CD14-positive monocyte (primary cell): ENCODE measurements around the gene LYRM7. TPM values are rescaled to one million over a fixed set of nuclear protein-coding genes. Genes with fewer than 3 reads are reported as not detected.
A peak's percentile ranks its signal among the peaks of the same experiment; 100 is the strongest.

Experiments used
- DNase-seq, 3 donors: peaks; one replicate each; pipeline ENCODE4 v3.0.0-alpha.2; 2011 to 2022
- H2AFZ ChIP-seq: 2 replicates; pipeline ENCODE4 v1.6.0; 2012; ENCODE audit warnings: mild to moderate bottlenecking, low read depth, low read length, inconsistent platforms; ENCODE audit not compliant: insufficient read depth, poor library complexity, severe bottlenecking
- H3K27ac ChIP-seq, 2 donors: 1 replicate in 1 of 2; 2 replicates in 1 of 2; pipeline ENCODE4 v1.5.1; 2012 to 2013; ENCODE audit warnings: low read length in 2 of 2, control low read depth in 1 of 2, inconsistent platforms in 1 of 2, low read depth in 1 of 2, mild to moderate bottlenecking in 1 of 2
- H3K27me3 ChIP-seq, 2 donors: one replicate each; pipeline versions ENCODE4 v1.6.0 to v1.6.1; 2011 to 2013; ENCODE audit warnings: low read length in 2 of 2; ENCODE audit not compliant: control insufficient read depth in 2 of 2, insufficient read depth in 2 of 2
- H3K36me3 ChIP-seq, 2 donors: replicated peaks in 1 of 2; 1 replicate in 1 of 2; 2 replicates in 1 of 2; pipeline versions ENCODE4 v1.5.1 to v1.6.1; 2012 to 2013; ENCODE audit warnings: low read length in 2 of 2, control low read depth in 1 of 2, inconsistent platforms in 1 of 2, mild to moderate bottlenecking in 1 of 2; ENCODE audit not compliant: insufficient read depth in 2 of 2, control insufficient read depth in 1 of 2
- H3K4me1 ChIP-seq, 2 donors: 1 replicate in 1 of 2; 2 replicates in 1 of 2; pipeline versions ENCODE4 v1.5.1 to v1.6.1; 2012 to 2013; ENCODE audit warnings: low read length in 2 of 2, control low read depth in 1 of 2, inconsistent platforms in 1 of 2, mild to moderate bottlenecking in 1 of 2, moderate library complexity in 1 of 2; ENCODE audit not compliant: insufficient read depth in 2 of 2, control insufficient read depth in 1 of 2
- H3K4me2 ChIP-seq: replicated peaks from 2 replicates; pipeline ENCODE3; 2012; ENCODE audit warnings: low read length, moderate library complexity, mild to moderate bottlenecking; ENCODE audit not compliant: poor library complexity, severe bottlenecking; ENCODE audit errors: extremely low read depth
- H3K4me3 ChIP-seq, 3 experiments: fragments of 200-600 bp in 1 of 3; sonication (generic) in 1 of 3; replicated peaks in 1 of 3; 1 replicate in 2 of 3; 2 replicates in 1 of 3; pipeline ENCODE4 v1.5.1; 2011 to 2013; ENCODE audit warnings: low read length in 3 of 3, mild to moderate bottlenecking in 3 of 3, control low read depth in 2 of 3, low read depth in 2 of 3, inconsistent platforms in 1 of 3, moderate library complexity in 1 of 3
- H3K79me2 ChIP-seq: 2 replicates; pipeline ENCODE4 v1.6.0; 2012; ENCODE audit warnings: mild to moderate bottlenecking, control low read depth, inconsistent platforms, low read length, moderate library complexity; ENCODE audit not compliant: insufficient read depth
- H3K9ac ChIP-seq: 2 replicates; pipeline ENCODE4 v1.6.0; 2017; ENCODE audit warnings: low read length, mild to moderate bottlenecking; ENCODE audit not compliant: insufficient read depth, poor library complexity, severe bottlenecking
- H3K9me3 ChIP-seq, 2 donors: replicated peaks in 1 of 2; 1 replicate in 1 of 2; 2 replicates in 1 of 2; pipeline versions ENCODE4 v1.5.1 to v1.6.1; 2012 to 2013; ENCODE audit warnings: low read length in 2 of 2, control low read depth in 1 of 2; ENCODE audit not compliant: control insufficient read depth in 1 of 2, insufficient read depth in 1 of 2
- H4K20me1 ChIP-seq: 2 replicates; pipeline ENCODE4 v1.6.0; 2012; ENCODE audit warnings: mild to moderate bottlenecking, low read length, control low read depth, moderate library complexity; ENCODE audit not compliant: insufficient read depth
- H3K27ac Mint-ChIP-seq, 7 donors: one replicate each; pipeline ENCODE4 v1.8.0; 2020; ENCODE audit warnings: mild to moderate bottlenecking in 7 of 7, mixed read lengths in 7 of 7, moderate library complexity in 6 of 7, inconsistent platforms in 2 of 7
- H3K27me3 Mint-ChIP-seq, 3 donors: one replicate each; pipeline ENCODE4 v1.8.0; 2021 to 2022; ENCODE audit warnings: low read depth in 3 of 3, mild to moderate bottlenecking in 3 of 3, mixed read lengths in 3 of 3, moderate library complexity in 3 of 3, inconsistent platforms in 1 of 3
- H3K36me3 Mint-ChIP-seq, 2 donors: one replicate each; pipeline ENCODE4 v1.8.0; 2020; ENCODE audit warnings: mixed read lengths in 2 of 2, inconsistent platforms in 1 of 2, mild to moderate bottlenecking in 1 of 2
- H3K4me1 Mint-ChIP-seq: one replicate; pipeline ENCODE4 v1.8.0; 2020; ENCODE audit warnings: mild to moderate bottlenecking, mixed read lengths
- H3K4me3 Mint-ChIP-seq, 2 donors: one replicate each; pipeline ENCODE4 v1.8.0; 2020; ENCODE audit warnings: mild to moderate bottlenecking in 2 of 2, mixed read lengths in 2 of 2, moderate library complexity in 1 of 2
- H3K9me3 Mint-ChIP-seq, 7 donors: one replicate each; pipeline ENCODE4 v1.8.0; 2020 to 2022; ENCODE audit warnings: mixed read lengths in 7 of 7, mild to moderate bottlenecking in 6 of 7, moderate library complexity in 6 of 7, inconsistent platforms in 2 of 7
- CTCF ChIP-seq: fragments of 200-600 bp; IDR thresholded peaks from one replicate; pipeline ENCODE4 v1.8.0; 2022; ENCODE audit warnings: antibody characterized with exemption, mild to moderate bottlenecking
- WGBS: methylation state at CpG from one replicate; pipeline ENCODE4 v1.1.5; 2013; ENCODE audit warnings: missing lambda C conversion rate; ENCODE audit not compliant: insufficient coverage; 5-methylcytosine and 5-hydroxymethylcytosine counted together
- intact Hi-C, 2 donors: fragments of 100-400 bp; cut with micrococcal nuclease; formaldehyde crosslinking; loops; one replicate each; pipeline versions ENCODE4 v1.15.0 to v1.15.1; 2023
- polyA plus RNA-seq, 3 donors: library from polyadenylated mRNA; depleted of rRNA in 1 of 3; unstranded in 2 of 3; stranded (reverse) in 1 of 3; fragments of 300-500 nt in 2 of 3; fragments of >200 nt in 1 of 3; fragmentation: Illumina TruSeq in 2 of 3; gene quantifications; 1 replicate in 2 of 3; 2 replicates in 1 of 3; pipeline ENCODE4 v1.2.3, GENCODE V29; 2012 to 2021

LYRM7 gene
- polyA plus RNA-seq, 3 donors, result 3.1 to 3.7 (median 3.2) TPM

- no peak overlapping the region for H3K27ac Mint-ChIP-seq
- no peaks in the 10 kb centered on the region for H4K20me1 ChIP-seq
- peaks cover 9% of the 10 kb centered on the region for H3K4me1 Mint-ChIP-seq
- H3K36me3 Mint-ChIP-seq, result peaks cover 0 to 6% of the 10 kb centered on the region in 2 donors
- WGBS, result 90% methylated on average over 2 of the region's 2 CpGs
- no peaks in the 10 kb centered on the region for H3K36me3 ChIP-seq
- intact Hi-C loops, result loop anchor here in 1 of 2 donors (10.0 kb wide), 1 partner anchor 51 kb away; no protein-coding TSS in a partner anchor
- H3K27me3 Mint-ChIP-seq, result peaks cover 0 to 1% (median 0%) of the 10 kb centered on the region in 3 donors
- no peaks in the 10 kb centered on the region for H3K9me3 ChIP-seq
- H3K27ac ChIP-seq, result peak overlapping the region in 1 of 2 donors; percentile 81
- no peak overlapping the region for H3K9ac ChIP-seq
- H3K4me3 Mint-ChIP-seq, result no peak overlapping the region
- H3K4me3 ChIP-seq, result peak overlapping the region in 1 of 3 experiments; percentile 16
- H3K9me3 Mint-ChIP-seq, result no peaks in the 10 kb centered on the region
- DNase-seq, result no peak
- H3K4me1 ChIP-seq, result peaks cover 47 to 50% of the 10 kb centered on the region in 2 donors
- H2AFZ ChIP-seq, result peak overlapping the region; percentile 39
- no peaks in the 10 kb centered on the region for H3K27me3 ChIP-seq
- no peak for TF ChIP-seq CTCF
- H3K79me2 ChIP-seq, result no peaks in the 10 kb centered on the region
- peak overlapping the region; percentile 51 for H3K4me2 ChIP-seq
These were observed 53.1 kb downstream of the LYRM7 start for GRCh38 chr5:131223751-131224386.

GRCh38 chr5:131224387-131225201, 53.9 kb downstream of the LYRM7 start:
- Histone ChIP-seq H3K27ac (peak overlapping the region; percentile 79 to 81), H3K9me3 (no peaks in the 10 kb centered on the region), H3K36me3 (no peaks in the 10 kb centered on the region), H3K79me2 (no peaks in the 10 kb centered on the region), H3K9ac (no peak overlapping the region), H2AFZ (peak overlapping the region; percentile 39), H3K4me2 (peak overlapping the region; percentile 51), H3K27me3 (no peaks in the 10 kb centered on the region), H3K4me1 (peaks cover 47 to 50% of the 10 kb centered on the region in 2 donors), H4K20me1 (no peaks in the 10 kb centered on the region), H3K4me3 (peak overlapping the region in 1 of 3 experiments; percentile 16)
- 24% methylated on average over 6 of the region's 6 CpGs for WGBS
- peak; percentile 71 to 82 (median 79) for DNase-seq
- peaks cover 0 to 6% of the 10 kb centered on the region in 2 donors for H3K36me3 Mint-ChIP-seq
- H3K9me3 Mint-ChIP-seq, result no peaks in the 10 kb centered on the region
- no peak overlapping the region for H3K4me3 Mint-ChIP-seq
- peaks cover 5% of the 10 kb centered on the region for H3K4me1 Mint-ChIP-seq
- TF ChIP-seq CTCF, result no peak
- H3K27ac Mint-ChIP-seq, result no peak overlapping the region
- H3K27me3 Mint-ChIP-seq, result peaks cover 0 to 1% (median 0%) of the 10 kb centered on the region in 3 donors
- intact Hi-C loops, result loop anchor here in 1 of 2 donors (10.0 kb wide), 1 partner anchor 50 kb away; no protein-coding TSS in a partner anchor
